OCI-LY1 (cell line): ENCODE data around the gene FCSK.

Source experiments
- EZH2 ChIP-seq: fragments of 200-600 bp; sonication (generic), shearing (Covaris generic); IDR thresholded peaks from 2 replicates; pipeline ENCODE4 v1.8.0; 2017; ENCODE audit warnings: borderline replicate concordance, mixed run types, mild to moderate bottlenecking, antibody characterized with exemption, low read length, moderate library complexity, mixed read lengths
- TF ChIP-seq, protein P1 (sequence below): fragments of 200-600 bp; sonication (generic), shearing (Covaris generic); IDR thresholded peaks from 2 replicates; pipeline ENCODE4 v1.5.1; 2017; ENCODE audit warnings: mild to moderate bottlenecking, antibody characterized with exemption, low read length, moderate library complexity, mixed read lengths

DNA sequence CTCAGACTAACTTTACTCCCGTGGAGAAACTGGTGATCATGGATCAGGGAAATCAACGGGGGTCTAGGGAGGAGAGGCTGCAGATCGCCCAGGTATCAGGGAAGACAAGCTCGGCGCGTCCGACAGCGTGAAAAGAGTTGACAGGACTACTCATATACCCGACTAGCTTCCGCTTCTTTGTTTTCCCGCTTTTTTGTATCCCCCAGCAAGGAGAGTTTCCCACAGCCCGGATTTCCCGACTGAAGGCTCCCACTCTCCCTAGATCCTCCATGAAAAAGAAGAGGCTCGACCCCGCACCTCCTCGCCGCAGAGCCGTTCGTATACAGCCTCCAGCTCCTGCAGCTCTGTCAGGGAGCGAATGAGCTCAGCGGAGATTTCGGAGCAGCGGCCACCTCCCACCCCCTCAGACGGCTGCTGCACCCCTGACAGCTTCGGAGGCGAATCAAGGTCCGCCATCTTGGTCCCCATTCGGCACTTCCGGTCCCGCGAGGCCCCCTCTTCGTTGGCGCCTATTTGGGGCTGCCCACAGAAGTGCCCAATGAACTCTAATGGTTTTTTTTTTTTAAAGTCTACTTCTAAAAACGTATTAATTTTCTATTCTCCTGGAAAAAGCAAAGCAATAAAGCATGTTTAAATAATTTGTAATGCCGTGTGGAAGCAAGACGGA is 68.8 kb downstream of the FCSK start, which contains the start of gene COG4:
- TF ChIP-seq, protein P1, sequence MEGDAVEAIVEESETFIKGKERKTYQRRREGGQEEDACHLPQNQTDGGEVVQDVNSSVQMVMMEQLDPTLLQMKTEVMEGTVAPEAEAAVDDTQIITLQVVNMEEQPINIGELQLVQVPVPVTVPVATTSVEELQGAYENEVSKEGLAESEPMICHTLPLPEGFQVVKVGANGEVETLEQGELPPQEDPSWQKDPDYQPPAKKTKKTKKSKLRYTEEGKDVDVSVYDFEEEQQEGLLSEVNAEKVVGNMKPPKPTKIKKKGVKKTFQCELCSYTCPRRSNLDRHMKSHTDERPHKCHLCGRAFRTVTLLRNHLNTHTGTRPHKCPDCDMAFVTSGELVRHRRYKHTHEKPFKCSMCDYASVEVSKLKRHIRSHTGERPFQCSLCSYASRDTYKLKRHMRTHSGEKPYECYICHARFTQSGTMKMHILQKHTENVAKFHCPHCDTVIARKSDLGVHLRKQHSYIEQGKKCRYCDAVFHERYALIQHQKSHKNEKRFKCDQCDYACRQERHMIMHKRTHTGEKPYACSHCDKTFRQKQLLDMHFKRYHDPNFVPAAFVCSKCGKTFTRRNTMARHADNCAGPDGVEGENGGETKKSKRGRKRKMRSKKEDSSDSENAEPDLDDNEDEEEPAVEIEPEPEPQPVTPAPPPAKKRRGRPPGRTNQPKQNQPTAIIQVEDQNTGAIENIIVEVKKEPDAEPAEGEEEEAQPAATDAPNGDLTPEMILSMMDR, result no peak
- TF ChIP-seq EZH2, result no peak
